Skin epidermis (tissue), 12 donors: ENCODE results near the gene IGF2BP1.
"Not testable (repeated sequence)": the region's sequence is repeated elsewhere in the genome, so short reads cannot be mapped to it uniquely, and the experiment has no call there.

ENCODE experiments used
- H3K27ac ChIP-seq, 21 experiments: fragments of 200-600 bp; sonication (generic) in 11 of 21; one replicate each; pipeline ENCODE4 v1.5.0; 2020; ENCODE audit warnings: mild to moderate bottlenecking in 3 of 21, inconsistent platforms in 2 of 21, moderate library complexity in 2 of 21
- H3K4me3 ChIP-seq, 7 experiments: fragments of 200-600 bp; sonication (generic) in 2 of 7; one replicate each; pipeline ENCODE4 v1.5.0; 2020; ENCODE audit warnings: inconsistent platforms in 2 of 7, mild to moderate bottlenecking in 2 of 7, moderate library complexity in 1 of 7

Gene IGF2BP1

DNA sequence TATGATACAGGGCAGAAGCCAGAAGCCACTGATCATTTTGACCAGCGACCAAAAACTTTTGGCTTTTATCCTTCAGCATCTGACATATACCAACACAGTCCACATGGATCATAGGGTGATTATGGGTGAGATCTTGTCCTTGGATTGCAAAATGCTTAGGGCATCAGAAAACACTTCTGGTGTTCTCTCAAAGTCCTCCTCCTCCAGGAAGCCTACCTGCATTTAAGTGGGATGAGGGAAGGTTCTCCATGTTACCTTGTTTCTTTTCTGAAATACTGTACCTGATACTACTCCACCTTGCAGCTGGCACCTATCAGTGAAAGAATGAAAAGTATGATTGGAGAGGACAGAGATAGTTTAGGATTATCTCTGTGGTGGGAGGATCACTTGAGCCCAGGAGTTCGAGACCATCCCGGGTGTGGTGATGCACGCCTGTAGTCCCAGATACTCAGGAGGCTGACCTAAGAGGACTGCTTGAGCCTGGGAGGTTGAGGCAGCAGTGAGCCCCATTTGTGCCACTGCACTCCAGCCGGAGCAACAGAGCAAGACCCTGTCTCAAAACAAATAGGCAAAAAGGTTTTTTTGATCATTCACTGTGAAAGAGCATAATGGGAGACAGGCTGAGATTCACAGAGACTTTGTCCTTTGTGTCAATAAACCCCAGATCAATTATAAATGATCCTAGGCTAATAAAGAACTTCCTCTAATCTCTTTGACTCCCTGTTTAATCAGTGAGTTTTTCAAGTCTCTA is 88.6 kb downstream of the IGF2BP1 start:
- Histone ChIP-seq H3K4me3 (no peak overlapping the region), H3K27ac (no peak overlapping the region)

- H3K27ac ChIP-seq, result no peak overlapping the region
- H3K4me3 ChIP-seq, result no peak overlapping the region
Measured at GRCh38 chr17:49086316-49086605, 89.1 kb downstream of the IGF2BP1 start.

DNA sequence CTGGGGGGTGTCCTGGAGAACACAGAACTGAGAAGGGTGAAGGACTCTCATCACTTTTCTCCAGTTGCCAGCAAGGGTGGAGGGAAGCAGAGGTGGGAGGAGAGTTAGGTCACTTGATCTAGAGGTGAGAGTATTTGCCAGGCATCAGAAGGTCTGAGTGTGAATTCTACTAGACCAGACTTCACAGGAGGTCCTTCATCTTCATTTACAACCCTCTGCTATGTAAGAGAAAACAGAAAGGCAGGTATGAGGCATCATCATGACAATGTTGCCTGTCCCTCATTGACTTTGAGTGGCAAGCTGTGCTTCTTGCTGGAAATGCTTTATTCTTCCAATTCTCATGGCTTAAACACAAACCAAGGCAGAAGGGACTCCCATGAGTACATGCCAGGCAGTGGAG is 89.5 kb downstream of the IGF2BP1 start:
- no peak overlapping the region for H3K27ac ChIP-seq
- no peak overlapping the region for H3K4me3 ChIP-seq

- Histone ChIP-seq H3K27ac (no peak overlapping the region), H3K4me3 (no peak overlapping the region)
Measured at GRCh38 chr17:49089094-49089493, 91.9 kb downstream of the IGF2BP1 start.

GRCh38 chr17:49090878-49091594 is 93.9 kb downstream of the IGF2BP1 start:
- Histone ChIP-seq H3K4me3 (no peak overlapping the region), H3K27ac (peak overlapping the region in 5 of 21 experiments; percentile 25 to 67 (median 34))

DNA sequence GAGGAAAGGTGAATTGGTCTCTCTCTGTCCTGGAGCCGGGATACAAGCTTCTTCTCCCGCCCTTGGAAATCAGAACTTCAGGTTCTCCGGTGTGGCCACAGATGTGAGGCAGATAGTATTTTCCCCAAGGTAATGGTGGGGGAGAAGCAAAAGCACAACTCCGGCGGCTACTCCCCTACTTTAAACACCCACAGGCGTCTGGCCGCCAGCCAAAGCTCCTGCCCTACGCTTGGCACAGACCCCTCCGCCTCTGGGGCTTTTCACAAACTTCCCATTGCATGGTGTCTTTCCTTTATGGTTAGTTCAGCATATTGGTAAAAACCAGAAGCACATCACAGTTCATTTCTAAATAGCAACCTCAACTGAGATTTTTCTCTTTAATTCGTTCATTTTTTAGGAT is 95.9 kb downstream of the IGF2BP1 start:
- H3K27ac ChIP-seq, result no peak overlapping the region
- no peak overlapping the region for H3K4me3 ChIP-seq

GRCh38 chr17:49100601-49101000 is 103.4 kb downstream of the IGF2BP1 start:
- Histone ChIP-seq H3K4me3 (no peak overlapping the region), H3K27ac (peak overlapping the region in 2 of 21 experiments; percentile 35 to 37)

- Histone ChIP-seq H3K27ac (peak overlapping the region in 4 of 21 experiments; percentile 17 to 48 (median 34)), H3K4me3 (no peak overlapping the region)
Measured at GRCh38 chr17:49101054-49101534, 103.9 kb downstream of the IGF2BP1 start.

GRCh38 chr17:49103360-49103759 is 106.2 kb downstream of the IGF2BP1 start:
- H3K4me3 ChIP-seq, H3K27ac ChIP-seq: not testable (repeated sequence)

DNA sequence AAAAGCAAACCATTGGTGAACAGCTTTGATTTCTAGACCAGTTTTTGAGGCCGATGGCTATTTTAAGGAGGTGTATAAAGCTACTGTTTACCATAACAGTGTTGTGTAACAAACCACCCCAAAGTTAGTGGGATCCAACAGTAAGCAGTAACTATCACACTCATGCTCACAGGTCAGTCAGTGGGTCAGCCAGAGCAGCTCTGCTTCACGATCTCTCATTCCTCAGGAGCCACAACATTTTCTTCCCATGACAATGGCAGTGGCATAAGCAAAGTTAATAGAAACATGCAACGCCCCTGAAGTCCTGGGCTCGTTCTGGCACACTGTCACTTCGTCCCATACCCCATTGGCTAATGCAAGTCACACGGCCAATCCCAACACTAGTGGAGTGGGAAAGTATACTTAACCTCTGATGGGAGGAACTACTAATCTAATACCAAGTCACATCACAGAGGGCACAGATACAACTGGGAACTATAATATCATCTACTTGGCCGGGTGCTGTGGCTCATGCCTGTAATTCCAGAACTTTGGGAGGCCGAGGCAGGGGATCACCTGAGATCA is 107.4 kb downstream of the IGF2BP1 start:
- no peak overlapping the region for H3K4me3 ChIP-seq

More for the DNA sequence above, 107.4 kb downstream of the IGF2BP1 start:
- no peak overlapping the region for H3K27ac ChIP-seq
